Small intestine (tissue), 7 donors: ENCODE data around the gene QKI. TPM values are rescaled to one million over a fixed set of nuclear protein-coding genes. Genes with fewer than 3 reads are reported as not detected.
"Not testable (repeated sequence)": the region's sequence is repeated elsewhere in the genome, so short reads cannot be mapped to it uniquely, and the experiment has no call there.

Source experiments
- DNase-seq, 2 donors: peaks; one replicate each; pipeline versions ENCODE4 v3.0.0 to v3.0.0-alpha.2; 2013
- FAIRE-seq: peaks from 2 replicates; lab custom pipeline; 2012; peaks lifted over from hg19 to GRCh38; lab: Jason Lieb, UNC
- H3K27ac ChIP-seq, 3 donors: one replicate each; pipeline ENCODE4 v1.5.1; 2013; ENCODE audit warnings: low read length in 2 of 3, mild to moderate bottlenecking in 2 of 3, control low read depth in 1 of 3, inconsistent platforms in 1 of 3, low read depth in 1 of 3, moderate library complexity in 1 of 3
- H3K27me3 ChIP-seq, 3 donors: one replicate each; pipeline ENCODE4 v1.6.1; 2013; ENCODE audit warnings: low read length in 3 of 3, inconsistent platforms in 1 of 3; ENCODE audit not compliant: control insufficient read depth in 3 of 3, insufficient read depth in 3 of 3
- H3K36me3 ChIP-seq, 3 donors: one replicate each; pipeline ENCODE4 v1.6.1; 2013; ENCODE audit warnings: low read length in 3 of 3, inconsistent platforms in 1 of 3, low read depth in 1 of 3, mild to moderate bottlenecking in 1 of 3, moderate library complexity in 1 of 3; ENCODE audit not compliant: control insufficient read depth in 3 of 3, insufficient read depth in 2 of 3
- H3K4me1 ChIP-seq, 3 donors: one replicate each; pipeline ENCODE4 v1.6.1; 2013; ENCODE audit warnings: low read length in 2 of 3, inconsistent platforms in 1 of 3, low read depth in 1 of 3, mild to moderate bottlenecking in 1 of 3, moderate library complexity in 1 of 3; ENCODE audit not compliant: control insufficient read depth in 3 of 3, insufficient read depth in 2 of 3
- H3K4me3 ChIP-seq, 3 donors: one replicate each; pipeline ENCODE4 v1.5.1; 2013; ENCODE audit warnings: low read length in 3 of 3, control low read depth in 1 of 3, inconsistent platforms in 1 of 3, low read depth in 1 of 3, mild to moderate bottlenecking in 1 of 3, moderate library complexity in 1 of 3
- H3K9me3 ChIP-seq, 2 donors: one replicate each; pipeline ENCODE4 v1.6.1; 2013; ENCODE audit warnings: low read depth in 1 of 2, low read length in 1 of 2; ENCODE audit not compliant: control insufficient read depth in 2 of 2, insufficient read depth in 1 of 2
- WGBS, 3 donors: extraction: QIAGEN DNeasy Blood & Tissue Kit; methylation state at CpG; one replicate each; pipeline ENCODE4 v1.1.7; 2013; 5-methylcytosine and 5-hydroxymethylcytosine counted together
- polyA plus RNA-seq, 4 donors: library from polyadenylated mRNA; stranded (reverse) in 3 of 4; unstranded in 1 of 4; fragments of 200-250 nt in 3 of 4; fragments of 120-200 nt in 1 of 4; gene quantifications; one replicate each; pipeline versions ENCODE4 v1.2.1 to v1.2.3, GENCODE V29; 2013
- donor health status: healthy with polysubstance abuse.
- donor health status: control.
- donor health status: control.
- donor health status: Bipolar disorder and iron deficiency.
- donor health status: healthy.

Gene QKI
- polyA plus RNA-seq, 4 donors: 2.5 to 18.9 (median 13.7) TPM

DNA sequence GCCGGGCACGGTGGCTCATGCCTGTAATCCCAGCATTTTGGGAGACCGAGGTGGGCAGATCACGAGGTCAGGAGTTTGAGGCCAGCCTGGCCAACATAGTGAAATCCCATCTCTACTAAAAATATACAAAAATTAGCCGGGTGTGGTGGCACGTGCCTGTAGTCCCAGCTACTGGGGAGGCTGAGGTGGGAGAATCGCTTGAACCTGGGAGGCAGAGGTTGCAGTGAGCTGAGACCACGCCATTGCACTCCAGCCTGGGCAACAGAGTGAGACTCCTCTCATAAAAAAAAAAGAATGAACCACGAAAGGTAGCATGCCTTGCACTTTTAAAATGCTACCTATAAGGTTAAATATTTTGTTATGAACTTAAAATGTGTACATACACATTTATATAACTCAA, 19.0 kb downstream of the QKI start:
- 86 to 90% (median 89%) methylated on average over 9 of the region's 9 CpGs for WGBS, 3 donors
- not testable (repeated sequence) for H3K36me3 ChIP-seq, H3K27ac ChIP-seq, FAIRE-seq, H3K4me3 ChIP-seq, H3K9me3 ChIP-seq, H3K4me1 ChIP-seq, DNase-seq
- H3K27me3 ChIP-seq: peaks cover 0 to 13% (median 0%) of the 10 kb centered on the region in 3 donors

GRCh38 chr6:163435023-163435422, 20.5 kb downstream of the QKI start:
- DNase-seq (no peak), FAIRE-seq (no peak)
- Histone ChIP-seq H3K4me1 (peaks cover 0 to 5% (median 0%) of the 10 kb centered on the region in 3 donors), H3K4me3 (no peak overlapping the region), H3K9me3 (no peaks in the 10 kb centered on the region), H3K27me3 (peaks cover 0 to 9% (median 0%) of the 10 kb centered on the region in 3 donors), H3K36me3 (no peaks in the 10 kb centered on the region), H3K27ac (no peak overlapping the region)
- 82 to 88% (median 87%) methylated on average over 4 of the region's 4 CpGs for WGBS, 3 donors

- Histone ChIP-seq H3K4me1 (no peaks in the 10 kb centered on the region), H3K4me3 (no peak overlapping the region), H3K27ac (no peak overlapping the region), H3K27me3 (peaks cover 0 to 12% (median 0%) of the 10 kb centered on the region in 3 donors), H3K9me3 (no peaks in the 10 kb centered on the region), H3K36me3 (no peaks in the 10 kb centered on the region)
- no peak for FAIRE-seq
- DNase-seq: no peak
- 82 to 90% (median 89%) methylated on average over 3 of the region's 3 CpGs for WGBS, 3 donors
These were observed 22.3 kb downstream of the QKI start for GRCh38 chr6:163436843-163437242.

GRCh38 chr6:163437466-163437865, 22.9 kb downstream of the QKI start:
- H3K4me1 ChIP-seq: no peaks in the 10 kb centered on the region
- no peak overlapping the region for H3K4me3 ChIP-seq
- H3K27ac ChIP-seq: no peak overlapping the region
- no peaks in the 10 kb centered on the region for H3K36me3 ChIP-seq
- WGBS, 3 donors: 57 to 82% (median 79%) methylated on average over 3 of the region's 3 CpGs
- no peak for FAIRE-seq
- no peak for DNase-seq
- no peaks in the 10 kb centered on the region for H3K9me3 ChIP-seq
- peaks cover 0 to 8% (median 0%) of the 10 kb centered on the region in 3 donors for H3K27me3 ChIP-seq

DNA sequence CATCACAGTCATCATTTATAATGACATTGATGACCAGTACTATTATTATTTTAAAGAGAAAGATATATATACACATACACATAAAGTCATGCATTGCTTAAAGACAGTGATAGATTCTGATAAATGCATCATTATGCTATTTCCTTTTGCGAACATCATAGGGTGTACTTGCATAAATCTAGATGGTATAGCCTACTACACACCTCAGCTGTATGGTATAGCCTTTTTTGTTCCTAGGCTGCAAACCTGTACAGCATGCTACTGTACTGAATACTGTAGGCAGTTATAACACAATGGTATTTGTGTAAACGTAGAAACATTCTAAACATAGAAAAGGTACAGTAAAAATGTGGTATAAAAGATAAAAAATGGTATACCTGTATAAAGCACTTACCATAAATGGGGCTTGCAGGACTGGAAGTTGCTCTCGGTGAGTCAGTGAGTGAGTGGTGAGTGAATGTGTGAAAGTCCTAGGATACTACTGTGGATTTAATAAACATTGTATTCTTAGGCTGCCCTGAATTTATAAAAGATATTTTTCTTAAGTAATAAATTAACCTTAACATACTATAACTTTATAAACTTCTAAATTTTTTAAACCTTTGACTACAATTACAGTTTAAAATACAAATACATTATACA, 23.9 kb downstream of the QKI start:
- Histone ChIP-seq H3K4me1 (no peaks in the 10 kb centered on the region), H3K9me3 (no peaks in the 10 kb centered on the region), H3K4me3 (no peak overlapping the region), H3K36me3 (no peaks in the 10 kb centered on the region), H3K27me3 (peaks cover 0 to 7% (median 0%) of the 10 kb centered on the region in 3 donors), H3K27ac (no peak overlapping the region)
- WGBS, 3 donors: 61 to 72% (median 69%) methylated on average over 3 of the region's 3 CpGs
- FAIRE-seq (no peak), DNase-seq (no peak)

- Histone ChIP-seq H3K27ac (no peak overlapping the region), H3K9me3 (no peaks in the 10 kb centered on the region), H3K27me3 (peaks cover 0 to 9% (median 0%) of the 10 kb centered on the region in 3 donors), H3K4me3 (no peak overlapping the region), H3K4me1 (peaks cover 0 to 3% (median 0%) of the 10 kb centered on the region in 3 donors), H3K36me3 (no peaks in the 10 kb centered on the region)
- WGBS, 3 donors: 92 to 95% (median 92%) methylated on average over 4 of the region's 4 CpGs
- DNase-seq (peak in 1 of 2 donors; percentile 32), FAIRE-seq (no peak)
These were observed 24.4 kb downstream of the QKI start for GRCh38 chr6:163438940-163439335.

DNA sequence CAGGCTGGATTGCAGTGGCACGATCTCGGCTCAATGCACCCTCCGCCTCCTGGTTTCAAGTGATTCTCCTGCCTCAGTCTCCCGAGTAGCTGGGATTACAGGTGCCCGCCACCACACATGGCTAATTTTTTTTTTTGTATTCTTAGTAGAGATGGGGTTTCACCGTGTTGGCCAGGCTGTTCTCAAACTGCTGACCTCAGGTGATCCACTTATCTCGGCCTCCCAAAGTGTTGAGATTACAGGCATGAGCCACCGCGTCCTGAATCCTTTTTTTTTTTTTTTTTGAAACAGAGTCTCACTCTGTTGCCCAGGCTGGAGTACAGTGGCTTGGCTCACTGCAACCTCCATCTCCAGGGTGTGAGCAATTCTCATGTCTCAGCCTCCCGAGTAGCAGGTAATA, 24.9 kb downstream of the QKI start:
- not testable (repeated sequence) for DNase-seq, H3K9me3 ChIP-seq, H3K4me1 ChIP-seq, H3K27ac ChIP-seq, H3K36me3 ChIP-seq, H3K4me3 ChIP-seq, FAIRE-seq
- H3K27me3 ChIP-seq: peaks cover 0 to 11% (median 0%) of the 10 kb centered on the region in 3 donors
- 89 to 96% (median 89%) methylated on average over 8 to 10 of the region's 10 CpGs for WGBS, 3 donors

DNA sequence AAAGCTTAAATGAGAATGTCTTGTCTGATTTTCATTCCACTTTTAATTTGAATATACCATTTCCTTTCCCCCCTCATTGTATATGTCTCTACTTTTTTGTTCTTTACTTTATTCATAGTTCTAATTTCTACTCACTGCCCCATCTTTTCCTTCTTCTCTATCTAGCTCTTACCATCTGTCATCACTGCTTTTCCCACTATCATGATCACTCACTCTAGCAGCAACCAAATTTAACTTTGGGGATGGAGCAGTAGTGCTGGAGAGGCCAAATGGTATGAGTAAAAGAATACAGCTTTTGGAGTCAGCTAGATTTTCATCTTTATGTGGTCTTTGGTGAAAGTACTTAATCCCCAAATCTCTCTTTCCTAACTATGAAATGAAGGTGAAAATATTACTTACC, 25.5 kb downstream of the QKI start:
- Histone ChIP-seq H3K27me3 (peaks cover 0 to 10% (median 0%) of the 10 kb centered on the region in 3 donors), H3K36me3 (no peaks in the 10 kb centered on the region), H3K9me3 (no peaks in the 10 kb centered on the region), H3K4me3 (no peak overlapping the region), H3K27ac (no peak overlapping the region), H3K4me1 (peaks cover 0 to 6% (median 0%) of the 10 kb centered on the region in 3 donors)
- DNase-seq (no peak), FAIRE-seq (no peak)

- DNase-seq (no peak), FAIRE-seq (no peak)
- Histone ChIP-seq H3K27ac (no peak overlapping the region), H3K4me1 (peaks cover 0 to 6% (median 0%) of the 10 kb centered on the region in 3 donors), H3K27me3 (peaks cover 0 to 7% (median 0%) of the 10 kb centered on the region in 3 donors), H3K9me3 (no peaks in the 10 kb centered on the region), H3K36me3 (no peaks in the 10 kb centered on the region), H3K4me3 (no peak overlapping the region)
- 76 to 82% (median 82%) methylated on average over 2 of the region's 2 CpGs for WGBS, 3 donors
These were observed 27.8 kb downstream of the QKI start for GRCh38 chr6:163442336-163442735.
